Fibroblast of lung (primary cell): Measurements from ENCODE around the gene SLC16A8.

ENCODE experiments used
- CTCF ChIP-seq, 2 donors: IDR thresholded peaks in 1 of 2; conservative IDR thresholded peaks in 1 of 2; 1 replicate in 1 of 2; 2 replicates in 1 of 2; pipeline ENCODE4 v1.5.1; 2011 to 2012; ENCODE audit warnings: low read length in 2 of 2, control low read depth in 1 of 2, inconsistent platforms in 1 of 2, low read depth in 1 of 2, mild to moderate bottlenecking in 1 of 2
- EZH2 ChIP-seq: IDR thresholded peaks from 2 replicates; pipeline ENCODE4 v1.5.1; 2012; ENCODE audit warnings: low read length, control low read depth, mild to moderate bottlenecking; ENCODE audit errors: missing control alignments

DNA sequence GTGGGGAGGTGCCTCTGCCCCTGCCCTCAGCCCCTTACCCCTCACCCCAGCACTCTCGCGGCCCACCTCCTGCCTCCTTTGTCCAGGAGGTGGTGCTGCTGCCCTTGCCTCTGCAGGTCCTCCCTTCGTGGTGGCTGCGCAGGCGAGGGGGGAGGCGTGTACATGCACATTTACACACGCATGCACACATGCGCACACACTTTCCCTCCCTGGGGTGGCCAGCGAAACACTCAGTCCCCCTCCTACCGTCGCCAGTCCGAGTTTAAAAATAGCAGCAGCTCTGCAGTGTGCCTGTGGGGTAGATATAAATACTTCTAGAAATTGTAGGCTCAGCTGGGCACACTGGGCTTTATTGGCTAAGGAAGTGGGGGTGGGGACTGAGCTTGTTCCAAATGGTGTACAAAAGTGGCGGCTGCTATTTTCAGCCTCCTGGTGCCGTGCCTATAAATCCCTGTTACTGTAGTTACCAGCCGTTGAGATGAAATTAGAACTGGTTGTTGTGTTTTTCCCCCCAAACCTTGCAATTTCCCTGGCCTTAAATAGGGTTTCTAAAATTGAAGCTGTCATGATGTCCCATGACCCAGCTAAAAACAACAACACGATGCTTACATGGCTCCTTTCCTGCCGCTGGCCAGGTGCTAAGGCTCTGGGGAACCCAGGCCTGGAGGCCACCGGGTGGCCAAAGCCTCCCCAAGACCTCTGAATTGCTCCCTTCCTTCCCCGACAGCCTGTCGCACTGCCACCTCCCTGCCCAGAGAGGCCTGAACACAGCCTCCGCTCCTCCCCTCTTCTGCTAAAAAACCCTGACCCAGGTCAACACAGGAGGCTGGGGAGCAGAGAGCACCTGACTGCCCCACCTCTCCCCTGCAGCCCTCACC, 14.4 kb downstream of the SLC16A8 start:
- TF ChIP-seq CTCF (conservative IDR thresholded peaks at IDR 0.05 in 1 of 2, IDR thresholded peaks at IDR 0.05 in 1 of 2; ENCODE audit: low read depth in 1 of 2, low read length in 2 of 2) (peak; percentile 40 to 63), EZH2 (no peak)
